H1 (cell line): ENCODE data around the gene PCDHGA8. TPM values are rescaled to one million over a fixed set of nuclear protein-coding genes. Genes with fewer than 3 reads are reported as not detected.

Source experiments
- CTCF ChIA-PET: fragments of 300-600 bp; sonication (Branson Sonifier 250); formaldehyde crosslinking; loops from one replicate; lab custom pipeline; 2021; ENCODE audit not compliant: partially characterized antibody; lab: Charles Lee
- POLR2A ChIA-PET: fragments of 300-600 bp; sonication (Branson Sonifier 250); formaldehyde crosslinking; loops from one replicate; lab custom pipeline; 2021; ENCODE audit warnings: inconsistent platforms; ENCODE audit not compliant: partially characterized antibody; lab: Charles Lee
- DNase-seq, 2 experiments: peaks; one replicate each; pipeline versions ENCODE4 v3.0.0 to v3.0.0-alpha.2; 2010 to 2022; ENCODE audit warnings: low spot score in 2 of 2, low read depth in 1 of 2, mixed read lengths in 1 of 2
- FAIRE-seq: peaks from 2 replicates; lab custom pipeline; 2011; peaks lifted over from hg19 to GRCh38; lab: Jason Lieb, UNC
- H2AFZ ChIP-seq: 2 replicates; pipeline ENCODE4 v1.8.1; 2012; ENCODE audit warnings: low read length, inconsistent platforms
- H2AK5ac ChIP-seq: 2 replicates; pipeline ENCODE4 v1.6.1; 2013; ENCODE audit warnings: low read depth, low read length
- H2BK120ac ChIP-seq: replicated peaks from 2 replicates; pipeline ENCODE3; 2013; ENCODE audit warnings: low read depth, low read length, inconsistent platforms
- H2BK12ac ChIP-seq: 2 replicates; pipeline ENCODE4 v1.6.1; 2013; ENCODE audit warnings: low read depth, low read length
- H2BK15ac ChIP-seq: 2 replicates; pipeline ENCODE4 v1.6.1; 2013; ENCODE audit warnings: low read length
- H2BK20ac ChIP-seq: 2 replicates; pipeline ENCODE4 v1.6.1; 2013; ENCODE audit warnings: low read length
- H2BK5ac ChIP-seq: 2 replicates; pipeline ENCODE4 v1.6.1; 2013; ENCODE audit warnings: low read depth, low read length
- H3K14ac ChIP-seq: 2 replicates; pipeline ENCODE4 v1.6.1; 2013; ENCODE audit warnings: inconsistent platforms; ENCODE audit not compliant: insufficient read length
- H3K18ac ChIP-seq: 2 replicates; pipeline ENCODE4 v1.6.1; 2013; ENCODE audit warnings: low read length; ENCODE audit errors: extremely low read depth
- H3K23ac ChIP-seq: 2 replicates; pipeline ENCODE4 v1.6.1; 2013; ENCODE audit warnings: inconsistent platforms; ENCODE audit not compliant: insufficient read length
- H3K23me2 ChIP-seq: 2 replicates; pipeline ENCODE4 v1.6.1; 2013; ENCODE audit warnings: low read depth, low read length
- H3K27ac ChIP-seq: 2 replicates; pipeline ENCODE4 v1.6.1; 2011; ENCODE audit warnings: low read depth, low read length, inconsistent platforms
- H3K27me3 ChIP-seq, 4 experiments: replicated peaks in 1 of 4; 1 replicate in 1 of 4; 2 replicates in 3 of 4; pipeline versions ENCODE4 v1.6.1 to v1.8.1; 2011 to 2013; ENCODE audit warnings: low read length in 3 of 4, mild to moderate bottlenecking in 3 of 4, inconsistent platforms in 2 of 4, mixed read lengths in 2 of 4, moderate library complexity in 1 of 4; ENCODE audit not compliant: control insufficient read depth in 3 of 4, insufficient read depth in 3 of 4; ENCODE audit errors: extremely low read depth in 1 of 4
- H3K36me3 ChIP-seq, 4 experiments: 2 replicates each; pipeline versions ENCODE4 v1.6.1 to v1.8.1; 2011 to 2013; ENCODE audit warnings: mild to moderate bottlenecking in 4 of 4, low read length in 3 of 4, moderate library complexity in 2 of 4, control low read depth in 1 of 4, inconsistent platforms in 1 of 4; ENCODE audit not compliant: insufficient read depth in 4 of 4, control insufficient read depth in 2 of 4
- H3K4ac ChIP-seq: replicated peaks from 2 replicates; pipeline ENCODE3; 2013; ENCODE audit warnings: low read length, low read depth, mixed read lengths, inconsistent platforms; ENCODE audit not compliant: insufficient read length
- H3K4me1 ChIP-seq, 4 experiments: replicated peaks in 1 of 4; 1 replicate in 1 of 4; 2 replicates in 3 of 4; pipeline versions ENCODE4 v1.6.1 to v1.8.1; 2011 to 2013; ENCODE audit warnings: low read length in 3 of 4, inconsistent platforms in 2 of 4, mixed read lengths in 1 of 4; ENCODE audit not compliant: insufficient read depth in 4 of 4, control insufficient read depth in 3 of 4
- H3K4me2 ChIP-seq, 2 experiments: 2 replicates each; pipeline versions ENCODE4 v1.6.1 to v1.8.1; 2011 to 2013; ENCODE audit warnings: low read depth in 2 of 2, low read length in 2 of 2, control low read depth in 1 of 2, inconsistent platforms in 1 of 2, mild to moderate bottlenecking in 1 of 2; ENCODE audit not compliant: insufficient read depth in 1 of 2
- H3K4me3 ChIP-seq, 4 experiments: fragments of 200-600, 300-600 bp in 1 of 4; sonication (generic), shearing (Covaris generic), sonication (Bioruptor Twin) in 1 of 4; 2 replicates each; pipeline versions ENCODE4 v1.5.1 to v1.8.1; 2011 to 2016; ENCODE audit warnings: low read length in 4 of 4, low read depth in 3 of 4, control low read depth in 2 of 4, inconsistent platforms in 2 of 4, mild to moderate bottlenecking in 2 of 4, mixed read lengths in 1 of 4, moderate library complexity in 1 of 4; ENCODE audit not compliant: insufficient read depth in 2 of 4; ENCODE audit errors: extremely low read depth in 1 of 4
- H3K56ac ChIP-seq: replicated peaks from 2 replicates; pipeline ENCODE3; 2013; ENCODE audit warnings: low read depth, mild to moderate bottlenecking, mixed read lengths, low read length, inconsistent platforms; ENCODE audit not compliant: insufficient read length
- H3K79me1 ChIP-seq: 2 replicates; pipeline ENCODE4 v1.6.1; 2013; ENCODE audit warnings: low read depth, low read length, control low read depth
- H3K79me2 ChIP-seq, 2 experiments: 2 replicates each; pipeline versions ENCODE4 v1.6.1 to v1.8.1; 2012 to 2013; ENCODE audit warnings: low read length in 2 of 2, mild to moderate bottlenecking in 2 of 2, inconsistent platforms in 1 of 2; ENCODE audit not compliant: insufficient read depth in 2 of 2, control insufficient read depth in 1 of 2
- H3K9ac ChIP-seq, 4 experiments: replicated peaks in 1 of 4; 1 replicate in 1 of 4; 2 replicates in 3 of 4; pipeline versions ENCODE4 v1.6.1 to v1.8.1; 2011 to 2013; ENCODE audit warnings: low read depth in 3 of 4, low read length in 3 of 4, control low read depth in 2 of 4, mild to moderate bottlenecking in 2 of 4, moderate library complexity in 2 of 4, inconsistent platforms in 1 of 4; ENCODE audit errors: extremely low read depth in 1 of 4
- H3K9me3 ChIP-seq, 2 experiments: 2 replicates each; pipeline versions ENCODE4 v1.6.1 to v1.8.1; 2012 to 2013; ENCODE audit warnings: mild to moderate bottlenecking in 2 of 2, moderate library complexity in 2 of 2, control low read depth in 1 of 2, inconsistent platforms in 1 of 2, low read depth in 1 of 2, low read length in 1 of 2, mixed read lengths in 1 of 2; ENCODE audit not compliant: insufficient read depth in 2 of 2
- H4K20me1 ChIP-seq, 2 experiments: replicated peaks in 1 of 2; 2 replicates each; pipeline versions ENCODE3 to v1.8.1; 2011 to 2013; ENCODE audit warnings: inconsistent platforms in 2 of 2, low read length in 2 of 2, mild to moderate bottlenecking in 1 of 2; ENCODE audit not compliant: insufficient read depth in 2 of 2, control insufficient read depth in 1 of 2
- H4K5ac ChIP-seq: 2 replicates; pipeline ENCODE4 v1.6.1; 2013; ENCODE audit warnings: low read length, low read depth, mixed read lengths, inconsistent platforms; ENCODE audit not compliant: insufficient read length
- H4K8ac ChIP-seq: 2 replicates; pipeline ENCODE4 v1.8.0; 2013; ENCODE audit warnings: mild to moderate bottlenecking, moderate library complexity, low read length, inconsistent platforms; ENCODE audit not compliant: insufficient read depth; ENCODE audit errors: extremely low read depth
- H4K91ac ChIP-seq: replicated peaks from 2 replicates; pipeline ENCODE3; 2013; ENCODE audit warnings: low read length, mixed read lengths, inconsistent platforms; ENCODE audit not compliant: insufficient read length
- CBX5 ChIP-seq: fragments of 300-800, 300-1000 bp; sonication (generic); IDR thresholded peaks from 2 replicates; pipeline ENCODE4 v1.7.1; 2016; ENCODE audit warnings: antibody characterized with exemption, low read length, low read depth
- JUN ChIP-seq: IDR thresholded peaks from 2 replicates; pipeline ENCODE4 v1.6.1; 2011; ENCODE audit warnings: low read depth, mild to moderate bottlenecking, improper control_type of control experiment, low read length
- KDM1A ChIP-seq: fragments of 200-600, 300-600 bp; sonication (generic); IDR thresholded peaks from 2 replicates; pipeline ENCODE4 v1.7.1; 2016; ENCODE audit warnings: mild to moderate bottlenecking, low read length, borderline replicate concordance
- POLR2A ChIP-seq, 2 experiments: IDR thresholded peaks; 1 replicate in 1 of 2; 2 replicates in 1 of 2; pipeline ENCODE4 v1.6.1; 2011; ENCODE audit warnings: low read depth in 2 of 2, low read length in 2 of 2, mild to moderate bottlenecking in 2 of 2; ENCODE audit errors: control extremely low read depth in 1 of 2
- RFX5 ChIP-seq: IDR thresholded peaks from 2 replicates; pipeline ENCODE4 v1.6.1; 2011; ENCODE audit warnings: low read depth, low read length, improper control_type of control experiment, borderline replicate concordance
- SIX5 ChIP-seq: IDR thresholded peaks from 2 replicates; pipeline ENCODE4 v1.6.1; 2011; ENCODE audit warnings: mild to moderate bottlenecking, low read depth, low read length
- TEAD4 ChIP-seq: IDR thresholded peaks from 2 replicates; pipeline ENCODE4 v1.6.1; 2012; ENCODE audit warnings: low read depth, low read length, inconsistent platforms, mixed read lengths
- ZNF274 ChIP-seq: IDR thresholded peaks from 2 replicates; pipeline ENCODE4 v1.7.0; 2012; ENCODE audit warnings: low read length, borderline replicate concordance; ENCODE audit errors: extremely low read depth
- WGBS, 2 experiments: shearing (Covaris generic) in 1 of 2; methylation state at CpG; one replicate each; pipeline versions ENCODE4 v1.1.6 to v1.1.7; 2013 to 2015; ENCODE audit warnings: low lambda C conversion rate in 2 of 2, mixed read lengths in 2 of 2, inconsistent platforms in 1 of 2, low coverage in 1 of 2, missing lambda C conversion rate in 1 of 2; ENCODE audit not compliant: insufficient replicate concordance in 2 of 2, insufficient coverage in 1 of 2, insufficient read length in 1 of 2; ENCODE audit errors: extremely low coverage in 1 of 2, missing lambda C conversion rate in 1 of 2; 5-methylcytosine and 5-hydroxymethylcytosine counted together
- polyA plus RNA-seq, 7 experiments: library from polyadenylated mRNA; depleted of rRNA in 3 of 7; stranded (reverse) in 5 of 7; unstranded in 2 of 7; fragments of >200 nt in 5 of 7; fragments of 200-250 nt in 2 of 7; gene quantifications; 1 replicate in 5 of 7; 2 replicates in 1 of 7; 4 replicates in 1 of 7; pipeline versions ENCODE4 v1.2.1 to v1.2.3, GENCODE V29; 2011 to 2013; ENCODE audit warnings: missing spikeins in 2 of 7, mixed read lengths in 2 of 7
- total RNA-seq: library from RNA; stranded (reverse); fragmentation: NEBNext Ultra II Directional; extraction: Animal tissue kit (Norgen Biotek cat#: 25700); gene quantifications from 2 replicates; pipeline ENCODE4 v1.2.1, GENCODE V29; 2021

The PCDHGA8 gene
- total and polyA plus RNA-seq, 2 of the 8 experiments (the other 6 are each of a cell fraction or from before 2014, with no cell fraction given): 0.79 to 1.4 TPM

DNA sequence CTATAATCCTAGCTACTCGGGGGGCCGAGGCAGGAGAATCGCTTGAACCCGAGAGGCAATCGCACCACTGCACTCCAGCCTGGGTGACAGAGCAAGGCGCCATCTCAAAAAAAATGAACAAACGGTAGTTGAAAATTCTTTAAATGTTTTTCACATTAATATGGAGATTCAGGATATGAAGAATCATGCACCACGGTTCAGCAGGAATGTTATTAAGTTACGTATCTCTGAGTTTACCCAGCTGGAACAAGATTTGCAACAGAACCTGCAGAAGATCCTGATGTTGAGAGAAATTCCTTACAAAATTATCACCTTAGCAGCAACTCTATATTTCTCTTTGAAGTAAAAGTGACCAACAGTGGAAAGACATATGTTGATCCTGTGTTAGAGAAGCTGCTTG is 47.9 kb downstream of the PCDHGA8 start:
- Histone ChIP-seq H2BK12ac (no peak overlapping the region), H3K14ac (no peak overlapping the region), H4K91ac (no peak overlapping the region), H3K56ac (no peak overlapping the region), H2BK120ac (no peak overlapping the region), H3K4me2 (no peak overlapping the region), H4K20me1 (peaks cover 0 to 2% of the 10 kb centered on the region in 2 experiments), H4K8ac (no peak overlapping the region), H3K18ac (no peak overlapping the region), H2AK5ac (no peak overlapping the region), H2BK15ac (no peak overlapping the region), H3K4me1 (no peaks in the 10 kb centered on the region), H3K4me3 (no peak overlapping the region), H3K4ac (no peak overlapping the region), H4K5ac (no peak overlapping the region), H3K9ac (no peak overlapping the region), H2BK20ac (no peak overlapping the region), H3K27ac (no peak overlapping the region), H3K27me3 (no peaks in the 10 kb centered on the region), H2BK5ac (no peak overlapping the region), H3K79me2 (no peaks in the 10 kb centered on the region), H3K9me3 (peaks cover 2 to 6% of the 10 kb centered on the region in 2 experiments; a peak in 1 of 4 replicates), H3K23ac (no peak overlapping the region), H2AFZ (no peak overlapping the region), H3K79me1 (no peaks in the 10 kb centered on the region), H3K23me2 (no peaks in the 10 kb centered on the region), H3K36me3 (no peaks in the 10 kb centered on the region)
- FAIRE-seq (no peak), DNase-seq (no peak)
- 90% methylated on average over 9 of the region's 9 CpGs; no CpG with 5 or more reads in 1 of the 2 experiments for WGBS, 2 experiments
- no peak for TF ChIP-seq POLR2A (IDR thresholded peaks at IDR 0.05; ENCODE audit: control extremely low read depth in 1 of 2, low read depth in 2 of 2, low read length in 2 of 2)
- TF ChIP-seq ZNF274: no peak
- TF ChIP-seq SIX5: no peak
- TF ChIP-seq CBX5: no peak
- no peak for TF ChIP-seq RFX5
- TF ChIP-seq TEAD4: no peak
- TF ChIP-seq KDM1A: no peak
- TF ChIP-seq JUN: no peak
- ChIA-PET POLR2A (interaction anchor here (1.0 kb wide), 1 partner anchor 196 kb away, joined by 3 read pairs; the partner anchor contains the start of gene PCDHB15), CTCF (interaction anchor here (0.6 to 4.9 kb wide), 17 partner anchors 10 to 127 kb away, joined by 3 to 22 read pairs (median 5); partner anchors contain the start of genes PCDHGA10, PCDHGA11, PCDHGA12 and PCDHGB3)
